OCI-LY1 (cell line): Measurements from ENCODE around the gene CLIC4.

Experiments
- H2AFZ ChIP-seq: fragments of 200-600 bp; sonication (generic), shearing (Covaris generic); 2 replicates; pipeline ENCODE4 v1.6.0; 2014; ENCODE audit warnings: antibody characterized with exemption, mild to moderate bottlenecking, low read length
- H3F3A ChIP-seq: fragments of 200-600 bp; sonication (generic), shearing (Covaris generic); 2 replicates; pipeline ENCODE4 v1.6.0; 2014; ENCODE audit warnings: mild to moderate bottlenecking, antibody characterized with exemption, low read length, moderate library complexity; ENCODE audit not compliant: insufficient read depth
- H3K27ac ChIP-seq: fragments of 200-600 bp; sonication (generic); 2 replicates; pipeline ENCODE4 v1.5.1; 2014; ENCODE audit warnings: low read length, mixed run types, mild to moderate bottlenecking, low read depth; ENCODE audit not compliant: poor library complexity, severe bottlenecking
- H3K27me3 ChIP-seq: fragments of 200-600 bp; sonication (generic); 2 replicates; pipeline ENCODE4 v1.6.0; 2014; ENCODE audit warnings: antibody characterized with exemption, mild to moderate bottlenecking, low read length, moderate library complexity; ENCODE audit not compliant: insufficient read depth
- H3K36me3 ChIP-seq: fragments of 200-600 bp; sonication (generic); 2 replicates; pipeline ENCODE4 v1.6.1; 2014; ENCODE audit warnings: mild to moderate bottlenecking, antibody characterized with exemption, low read length, moderate library complexity, mixed read lengths; ENCODE audit not compliant: insufficient read depth
- H3K4me1 ChIP-seq: fragments of 200-600 bp; sonication (generic); 2 replicates; pipeline ENCODE4 v1.5.1; 2014; ENCODE audit warnings: mild to moderate bottlenecking, low read length, moderate library complexity; ENCODE audit not compliant: insufficient read depth, severe bottlenecking
- H3K4me2 ChIP-seq: fragments of 200-600 bp; sonication (generic), shearing (Covaris generic); 2 replicates; pipeline ENCODE4 v1.6.1; 2014; ENCODE audit warnings: low read length
- H3K4me3 ChIP-seq: fragments of 200-600 bp; sonication (generic); 2 replicates; pipeline ENCODE4 v1.5.1; 2014; ENCODE audit warnings: low read length, low read depth, mild to moderate bottlenecking, mixed read lengths; ENCODE audit not compliant: poor library complexity, severe bottlenecking
- H3K79me2 ChIP-seq: fragments of 200-600 bp; shearing (Covaris generic); 2 replicates; pipeline ENCODE4 v1.6.1; 2016; ENCODE audit warnings: mixed run types, low read length, mixed read lengths; ENCODE audit not compliant: insufficient read depth
- H3K9ac ChIP-seq: fragments of 200-600 bp; sonication (generic), shearing (Covaris generic); 2 replicates; pipeline ENCODE4 v1.6.1; 2014; ENCODE audit warnings: mild to moderate bottlenecking, low read length, mixed read lengths
- H3K9me2 ChIP-seq: fragments of 200-600 bp; sonication (generic), shearing (Covaris generic); 2 replicates; pipeline ENCODE4 v1.6.1; 2014; ENCODE audit warnings: low read depth, mild to moderate bottlenecking, low read length, mixed read lengths
- H3K9me3 ChIP-seq: fragments of 200-600 bp; shearing (Covaris generic); 2 replicates; pipeline ENCODE4 v1.6.1; 2014; ENCODE audit warnings: low read length, mixed read lengths
- H4K20me1 ChIP-seq: fragments of 200-600 bp; sonication (generic), shearing (Covaris generic); 2 replicates; pipeline ENCODE4 v1.6.0; 2016; ENCODE audit warnings: mild to moderate bottlenecking, low read length; ENCODE audit not compliant: insufficient read depth
- EZH2 ChIP-seq: fragments of 200-600 bp; sonication (generic), shearing (Covaris generic); IDR thresholded peaks from 2 replicates; pipeline ENCODE4 v1.8.0; 2017; ENCODE audit warnings: borderline replicate concordance, mixed run types, mild to moderate bottlenecking, antibody characterized with exemption, low read length, moderate library complexity, mixed read lengths
- TF ChIP-seq, protein P1 (sequence below): fragments of 200-600 bp; sonication (generic), shearing (Covaris generic); IDR thresholded peaks from 2 replicates; pipeline ENCODE4 v1.5.1; 2017; ENCODE audit warnings: mild to moderate bottlenecking, antibody characterized with exemption, low read length, moderate library complexity, mixed read lengths

Gene CLIC4

DNA sequence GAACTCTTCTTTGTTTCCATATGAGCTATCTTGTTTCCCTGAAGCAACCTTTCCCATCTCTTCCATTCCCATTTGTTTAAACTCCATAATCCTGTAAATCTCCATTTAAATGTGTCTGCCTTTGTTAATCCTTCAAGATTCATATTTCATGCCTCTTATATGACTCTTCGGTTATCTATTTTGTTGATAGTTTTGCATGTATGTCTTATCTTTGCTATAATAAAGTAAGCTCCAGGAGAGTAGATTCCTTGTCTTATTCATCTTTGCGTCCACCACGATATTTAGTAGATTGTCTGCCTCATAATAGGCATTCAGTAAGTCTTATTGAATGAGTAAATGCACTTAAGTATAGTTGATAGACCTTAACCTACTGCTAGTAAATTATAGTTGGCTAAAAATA, 18.4 kb downstream of the CLIC4 start:
- Histone ChIP-seq H2AFZ (no peak overlapping the region), H3K9me3 (no peaks in the 10 kb centered on the region), H3F3A (no peaks in the 10 kb centered on the region), H3K79me2 (peaks cover 92% of the 10 kb centered on the region), H4K20me1 (no peaks in the 10 kb centered on the region), H3K27ac (no peak overlapping the region), H3K9ac (no peak overlapping the region), H3K4me3 (no peak overlapping the region), H3K9me2 (no peaks in the 10 kb centered on the region), H3K36me3 (peaks cover 18% of the 10 kb centered on the region), H3K4me1 (peaks cover 65% of the 10 kb centered on the region), H3K27me3 (no peaks in the 10 kb centered on the region), H3K4me2 (no peak overlapping the region)
- TF ChIP-seq, protein P1, sequence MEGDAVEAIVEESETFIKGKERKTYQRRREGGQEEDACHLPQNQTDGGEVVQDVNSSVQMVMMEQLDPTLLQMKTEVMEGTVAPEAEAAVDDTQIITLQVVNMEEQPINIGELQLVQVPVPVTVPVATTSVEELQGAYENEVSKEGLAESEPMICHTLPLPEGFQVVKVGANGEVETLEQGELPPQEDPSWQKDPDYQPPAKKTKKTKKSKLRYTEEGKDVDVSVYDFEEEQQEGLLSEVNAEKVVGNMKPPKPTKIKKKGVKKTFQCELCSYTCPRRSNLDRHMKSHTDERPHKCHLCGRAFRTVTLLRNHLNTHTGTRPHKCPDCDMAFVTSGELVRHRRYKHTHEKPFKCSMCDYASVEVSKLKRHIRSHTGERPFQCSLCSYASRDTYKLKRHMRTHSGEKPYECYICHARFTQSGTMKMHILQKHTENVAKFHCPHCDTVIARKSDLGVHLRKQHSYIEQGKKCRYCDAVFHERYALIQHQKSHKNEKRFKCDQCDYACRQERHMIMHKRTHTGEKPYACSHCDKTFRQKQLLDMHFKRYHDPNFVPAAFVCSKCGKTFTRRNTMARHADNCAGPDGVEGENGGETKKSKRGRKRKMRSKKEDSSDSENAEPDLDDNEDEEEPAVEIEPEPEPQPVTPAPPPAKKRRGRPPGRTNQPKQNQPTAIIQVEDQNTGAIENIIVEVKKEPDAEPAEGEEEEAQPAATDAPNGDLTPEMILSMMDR: no peak
- TF ChIP-seq EZH2: no peak

DNA sequence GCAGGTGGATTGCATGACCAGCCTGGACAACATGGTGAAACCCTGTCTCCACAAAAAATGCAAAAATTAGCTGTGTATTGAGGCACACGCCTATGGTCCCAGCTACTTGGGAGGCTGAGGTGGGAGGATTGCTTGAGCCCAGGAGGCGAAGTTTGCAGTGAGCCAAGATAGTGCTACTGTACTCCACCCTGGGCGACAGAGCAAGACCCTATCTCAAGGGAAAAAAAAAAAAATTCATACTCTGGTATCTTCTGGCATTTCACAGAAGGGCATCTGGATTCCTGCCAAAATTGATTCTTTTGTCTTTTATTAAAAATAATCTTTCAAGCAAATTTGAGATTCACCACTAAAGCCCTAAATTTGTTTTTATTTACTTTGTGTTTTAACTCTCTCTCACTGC, 19.2 kb downstream of the CLIC4 start:
- no peak overlapping the region for H3K27ac ChIP-seq
- H3K9ac ChIP-seq: no peak overlapping the region
- no peaks in the 10 kb centered on the region for H3K9me2 ChIP-seq
- no peaks in the 10 kb centered on the region for H3K9me3 ChIP-seq
- no peak overlapping the region for H2AFZ ChIP-seq
- H3K4me2 ChIP-seq: no peak overlapping the region
- H3K4me1 ChIP-seq: peaks cover 72% of the 10 kb centered on the region
- H3K79me2 ChIP-seq: peaks cover 91% of the 10 kb centered on the region
- H3K4me3 ChIP-seq: no peak overlapping the region
- no peaks in the 10 kb centered on the region for H3F3A ChIP-seq
- no peaks in the 10 kb centered on the region for H4K20me1 ChIP-seq
- peaks cover 12% of the 10 kb centered on the region for H3K36me3 ChIP-seq
- no peaks in the 10 kb centered on the region for H3K27me3 ChIP-seq
- TF ChIP-seq, protein P1: no peak

GRCh38 chr1:24764848-24765247, 19.6 kb downstream of the CLIC4 start:
- Histone ChIP-seq H3K27me3 (no peaks in the 10 kb centered on the region), H3K9me3 (no peaks in the 10 kb centered on the region), H3K27ac (no peak overlapping the region), H4K20me1 (no peaks in the 10 kb centered on the region), H2AFZ (no peak overlapping the region), H3K4me2 (no peak overlapping the region), H3K79me2 (peaks cover 91% of the 10 kb centered on the region), H3K4me1 (peaks cover 72% of the 10 kb centered on the region), H3F3A (no peaks in the 10 kb centered on the region), H3K36me3 (peaks cover 8% of the 10 kb centered on the region), H3K4me3 (no peak overlapping the region), H3K9me2 (no peaks in the 10 kb centered on the region), H3K9ac (no peak overlapping the region)
- TF ChIP-seq, protein P1: no peak
- TF ChIP-seq EZH2: no peak
